GM23338 (cell line): ENCODE data around the gene MATN1.

Experiments
- EZH2 ChIP-seq: fragments of 200-600 bp; sonication (generic); IDR thresholded peaks from one replicate; pipeline ENCODE4 v1.8.0; 2017; ENCODE audit warnings: antibody characterized with exemption, mild to moderate bottlenecking, low read depth; ENCODE audit not compliant: unreplicated experiment
- EZH2phosphoT487 ChIP-seq: fragments of 200-600 bp; sonication (generic); IDR thresholded peaks from one replicate; pipeline ENCODE4 v1.8.1; 2018; ENCODE audit warnings: antibody characterized with exemption; ENCODE audit not compliant: unreplicated experiment
- POLR2AphosphoS5 ChIP-seq: IDR thresholded peaks from 2 replicates; pipeline ENCODE4 v1.6.1; 2016; ENCODE audit warnings: antibody characterized with exemption, low read depth
- ZNF114 ChIP-seq: fragments of 250-450 bp; sonication (Bioruptor Pico); IDR thresholded peaks from 2 replicates; pipeline ENCODE4 v1.5.0; 2020; ENCODE audit warnings: mild to moderate bottlenecking, moderate library complexity
- TF ChIP-seq, protein P1 (sequence below), 2 experiments: fragments of 200-600 bp in 1 of 2; sonication (generic) in 1 of 2; conservative IDR thresholded peaks; 2 replicates each; pipeline versions ENCODE4 v1.5.1 to v1.6.1; 2016 to 2017; ENCODE audit warnings: antibody characterized with exemption in 2 of 2, low read depth in 2 of 2, mild to moderate bottlenecking in 2 of 2, moderate library complexity in 1 of 2
- TF ChIP-seq, protein P2 (sequence below): IDR thresholded peaks from 2 replicates; pipeline ENCODE4 v1.6.1; 2016; ENCODE audit warnings: antibody characterized with exemption
- TF ChIP-seq, protein P3 (sequence below): IDR thresholded peaks from one replicate; pipeline ENCODE4 v1.6.1; 2018; ENCODE audit warnings: antibody characterized with exemption; ENCODE audit not compliant: unreplicated experiment

DNA sequence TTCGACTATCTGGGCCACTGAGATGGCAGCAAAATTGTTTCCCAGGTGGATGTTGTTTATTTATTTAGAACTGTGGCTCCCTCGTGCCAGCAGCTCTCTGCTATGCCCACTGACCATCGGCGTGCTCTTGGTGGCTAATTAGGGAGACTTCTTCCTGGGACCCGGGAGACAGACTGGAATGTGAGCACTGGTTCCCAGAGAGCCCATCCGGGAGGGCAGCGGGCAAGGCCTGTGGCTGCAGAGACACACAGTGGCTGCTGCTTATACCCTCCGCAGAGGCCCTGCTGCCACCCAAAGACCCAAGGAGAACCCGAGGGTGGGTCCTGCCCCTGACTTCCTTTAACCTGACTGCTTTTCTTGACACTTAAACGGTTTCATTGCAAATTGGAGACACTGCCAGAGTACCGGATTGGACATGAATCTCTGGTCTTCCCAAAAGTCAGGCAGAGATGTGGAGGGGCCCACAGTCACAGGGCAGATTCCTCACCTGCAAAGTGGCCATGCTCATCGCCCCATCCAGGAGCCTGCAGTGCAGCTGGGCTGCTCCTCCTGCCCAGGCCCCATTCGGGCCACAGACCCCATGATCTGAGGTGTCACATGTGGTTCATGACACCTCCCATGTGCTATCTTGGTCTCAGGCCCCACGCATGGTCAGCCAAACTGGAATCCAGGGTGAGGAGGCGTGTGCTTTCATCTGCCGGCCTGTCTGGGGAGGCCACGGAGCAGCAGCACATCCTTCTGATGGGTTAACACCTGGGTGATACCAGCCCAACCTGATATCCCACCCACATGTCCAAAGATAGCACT is 5.7 kb upstream of the MATN1 start:
- TF ChIP-seq EZH2: no peak
- TF ChIP-seq, protein P1, sequence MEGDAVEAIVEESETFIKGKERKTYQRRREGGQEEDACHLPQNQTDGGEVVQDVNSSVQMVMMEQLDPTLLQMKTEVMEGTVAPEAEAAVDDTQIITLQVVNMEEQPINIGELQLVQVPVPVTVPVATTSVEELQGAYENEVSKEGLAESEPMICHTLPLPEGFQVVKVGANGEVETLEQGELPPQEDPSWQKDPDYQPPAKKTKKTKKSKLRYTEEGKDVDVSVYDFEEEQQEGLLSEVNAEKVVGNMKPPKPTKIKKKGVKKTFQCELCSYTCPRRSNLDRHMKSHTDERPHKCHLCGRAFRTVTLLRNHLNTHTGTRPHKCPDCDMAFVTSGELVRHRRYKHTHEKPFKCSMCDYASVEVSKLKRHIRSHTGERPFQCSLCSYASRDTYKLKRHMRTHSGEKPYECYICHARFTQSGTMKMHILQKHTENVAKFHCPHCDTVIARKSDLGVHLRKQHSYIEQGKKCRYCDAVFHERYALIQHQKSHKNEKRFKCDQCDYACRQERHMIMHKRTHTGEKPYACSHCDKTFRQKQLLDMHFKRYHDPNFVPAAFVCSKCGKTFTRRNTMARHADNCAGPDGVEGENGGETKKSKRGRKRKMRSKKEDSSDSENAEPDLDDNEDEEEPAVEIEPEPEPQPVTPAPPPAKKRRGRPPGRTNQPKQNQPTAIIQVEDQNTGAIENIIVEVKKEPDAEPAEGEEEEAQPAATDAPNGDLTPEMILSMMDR (conservative IDR thresholded peaks at IDR 0.05; ENCODE audit: low read depth in 2 of 2): no peak
- TF ChIP-seq, protein P2, sequence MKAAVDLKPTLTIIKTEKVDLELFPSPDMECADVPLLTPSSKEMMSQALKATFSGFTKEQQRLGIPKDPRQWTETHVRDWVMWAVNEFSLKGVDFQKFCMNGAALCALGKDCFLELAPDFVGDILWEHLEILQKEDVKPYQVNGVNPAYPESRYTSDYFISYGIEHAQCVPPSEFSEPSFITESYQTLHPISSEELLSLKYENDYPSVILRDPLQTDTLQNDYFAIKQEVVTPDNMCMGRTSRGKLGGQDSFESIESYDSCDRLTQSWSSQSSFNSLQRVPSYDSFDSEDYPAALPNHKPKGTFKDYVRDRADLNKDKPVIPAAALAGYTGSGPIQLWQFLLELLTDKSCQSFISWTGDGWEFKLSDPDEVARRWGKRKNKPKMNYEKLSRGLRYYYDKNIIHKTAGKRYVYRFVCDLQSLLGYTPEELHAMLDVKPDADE: no peak
- no peak for TF ChIP-seq POLR2AphosphoS5
- TF ChIP-seq, protein P3, sequence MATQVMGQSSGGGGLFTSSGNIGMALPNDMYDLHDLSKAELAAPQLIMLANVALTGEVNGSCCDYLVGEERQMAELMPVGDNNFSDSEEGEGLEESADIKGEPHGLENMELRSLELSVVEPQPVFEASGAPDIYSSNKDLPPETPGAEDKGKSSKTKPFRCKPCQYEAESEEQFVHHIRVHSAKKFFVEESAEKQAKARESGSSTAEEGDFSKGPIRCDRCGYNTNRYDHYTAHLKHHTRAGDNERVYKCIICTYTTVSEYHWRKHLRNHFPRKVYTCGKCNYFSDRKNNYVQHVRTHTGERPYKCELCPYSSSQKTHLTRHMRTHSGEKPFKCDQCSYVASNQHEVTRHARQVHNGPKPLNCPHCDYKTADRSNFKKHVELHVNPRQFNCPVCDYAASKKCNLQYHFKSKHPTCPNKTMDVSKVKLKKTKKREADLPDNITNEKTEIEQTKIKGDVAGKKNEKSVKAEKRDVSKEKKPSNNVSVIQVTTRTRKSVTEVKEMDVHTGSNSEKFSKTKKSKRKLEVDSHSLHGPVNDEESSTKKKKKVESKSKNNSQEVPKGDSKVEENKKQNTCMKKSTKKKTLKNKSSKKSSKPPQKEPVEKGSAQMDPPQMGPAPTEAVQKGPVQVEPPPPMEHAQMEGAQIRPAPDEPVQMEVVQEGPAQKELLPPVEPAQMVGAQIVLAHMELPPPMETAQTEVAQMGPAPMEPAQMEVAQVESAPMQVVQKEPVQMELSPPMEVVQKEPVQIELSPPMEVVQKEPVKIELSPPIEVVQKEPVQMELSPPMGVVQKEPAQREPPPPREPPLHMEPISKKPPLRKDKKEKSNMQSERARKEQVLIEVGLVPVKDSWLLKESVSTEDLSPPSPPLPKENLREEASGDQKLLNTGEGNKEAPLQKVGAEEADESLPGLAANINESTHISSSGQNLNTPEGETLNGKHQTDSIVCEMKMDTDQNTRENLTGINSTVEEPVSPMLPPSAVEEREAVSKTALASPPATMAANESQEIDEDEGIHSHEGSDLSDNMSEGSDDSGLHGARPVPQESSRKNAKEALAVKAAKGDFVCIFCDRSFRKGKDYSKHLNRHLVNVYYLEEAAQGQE: no peak
- TF ChIP-seq EZH2phosphoT487: no peak
- no peak for TF ChIP-seq ZNF114 (CRISPR knock-in tag)
